ENCODE data around the gene SDC1.

Gene SDC1

DNA sequence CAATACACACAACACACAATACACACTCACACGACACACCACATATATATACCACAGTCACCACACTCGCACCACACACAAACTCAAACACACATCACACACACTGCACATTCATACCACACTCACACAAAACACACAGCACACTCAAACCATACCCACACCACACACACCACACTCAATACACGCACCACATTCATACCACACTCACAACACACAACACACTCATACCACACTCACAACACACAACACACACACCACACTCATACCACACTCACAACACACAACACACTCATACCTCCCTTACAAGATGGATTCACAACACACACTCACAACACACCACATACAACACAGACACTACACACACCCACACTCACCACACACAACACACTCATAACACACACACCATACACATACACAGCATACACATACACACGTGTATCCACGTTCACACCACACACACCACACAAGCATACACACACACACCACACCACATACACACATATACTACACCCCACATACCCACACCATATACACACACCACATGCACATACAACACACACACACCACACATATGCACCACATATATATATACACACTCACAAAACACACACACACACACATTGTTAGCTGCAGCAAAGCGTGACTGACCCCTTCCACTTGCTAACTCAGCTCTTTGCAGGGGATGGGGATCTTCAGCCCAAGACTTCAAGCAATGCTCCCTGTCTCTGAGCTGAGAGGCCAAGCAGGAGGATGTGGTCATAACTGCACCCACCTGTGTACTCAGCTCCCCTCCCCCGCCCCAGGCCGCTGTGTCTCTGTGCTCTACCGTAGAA is 59.0 kb downstream of the SDC1 start:
- H3K9ac ChIP-seq (ENCODE audit: low read depth, low read length) = no peak overlapping the region
- no peaks in the 10 kb centered on the region for H3K27me3 ChIP-seq (ENCODE audit: control insufficient read depth, insufficient read depth, low read length)
- H3K4me3 ChIP-seq (ENCODE audit: low read depth, low read length) = no peak overlapping the region
- no peaks in the 10 kb centered on the region for H3K36me3 ChIP-seq (ENCODE audit: control insufficient read depth, insufficient read depth, low read length)
- H3K9me3 ChIP-seq (ENCODE audit: control insufficient read depth, insufficient read depth, low read length) = no peaks in the 10 kb centered on the region
- no peak overlapping the region for H3K27ac ChIP-seq (ENCODE audit: low read depth, low read length)
- peaks cover 20% of the 10 kb centered on the region for H3K4me1 ChIP-seq (ENCODE audit: control insufficient read depth, insufficient read depth, low read length)

DNA sequence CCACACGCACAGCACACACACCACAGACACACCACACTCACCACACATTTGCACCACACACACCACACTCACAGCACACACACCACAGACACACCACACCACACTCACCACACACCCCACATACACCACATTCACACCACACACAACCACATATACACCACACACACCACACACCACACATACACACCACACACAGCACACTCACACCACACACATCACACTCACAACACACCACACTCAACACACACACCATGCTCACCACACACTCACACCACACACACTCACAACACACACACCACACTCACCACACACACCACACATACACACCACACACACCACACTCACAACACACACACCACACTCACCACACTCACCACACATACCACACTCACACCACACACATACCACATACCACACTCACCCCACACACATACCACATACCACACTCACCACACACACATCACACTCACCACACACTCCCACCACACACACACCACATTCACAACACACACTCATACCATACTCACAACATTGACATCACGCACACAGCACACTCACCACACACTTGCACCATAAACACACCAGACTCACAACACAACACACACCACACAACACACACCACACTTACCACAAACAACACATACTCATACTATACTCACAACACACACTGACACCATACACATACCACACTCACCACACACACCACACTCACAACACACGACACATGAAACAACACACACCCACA is 60.0 kb downstream of the SDC1 start:
- no peak overlapping the region for H3K9ac ChIP-seq (ENCODE audit: low read depth, low read length)
- H3K4me3 ChIP-seq (ENCODE audit: low read depth, low read length) = no peak overlapping the region
- H3K9me3 ChIP-seq (ENCODE audit: control insufficient read depth, insufficient read depth, low read length) = no peaks in the 10 kb centered on the region
- no peak overlapping the region for H3K27ac ChIP-seq (ENCODE audit: low read depth, low read length)
- H3K27me3 ChIP-seq (ENCODE audit: control insufficient read depth, insufficient read depth, low read length) = no peaks in the 10 kb centered on the region
- H3K4me1 ChIP-seq (ENCODE audit: control insufficient read depth, insufficient read depth, low read length) = peaks cover 15% of the 10 kb centered on the region
- H3K36me3 ChIP-seq (ENCODE audit: control insufficient read depth, insufficient read depth, low read length) = no peaks in the 10 kb centered on the region

DNA sequence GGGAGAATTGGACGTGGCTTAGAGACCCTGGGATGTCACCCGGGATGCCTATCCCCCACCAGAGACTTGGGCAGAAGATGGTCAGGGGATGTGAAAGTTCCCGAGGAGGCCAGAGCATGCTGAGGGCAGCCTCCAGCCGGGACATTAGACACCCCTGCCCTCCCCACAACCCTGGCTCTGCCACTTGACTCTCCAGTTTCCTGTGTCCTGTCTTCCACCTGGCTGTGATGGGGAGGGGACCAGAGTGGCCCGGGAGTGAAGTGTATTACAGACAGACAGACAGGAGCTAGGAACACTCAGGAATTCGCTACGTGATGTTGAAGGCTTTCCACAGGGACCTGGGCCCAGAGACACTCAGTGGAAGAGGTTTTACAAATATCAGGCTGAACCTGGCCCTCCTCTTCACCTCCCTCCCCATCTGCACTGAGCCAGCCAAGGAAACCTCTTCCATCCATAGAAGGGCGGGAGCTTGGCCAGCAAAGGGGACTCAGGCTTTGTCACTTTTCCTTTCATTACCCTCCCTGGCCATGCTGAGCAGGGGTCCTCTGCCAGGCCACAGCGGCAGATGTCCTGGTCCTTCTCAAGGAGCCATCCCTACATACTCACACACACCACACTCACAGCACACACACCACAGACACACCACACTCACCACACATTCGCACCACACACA is 60.7 kb downstream of the SDC1 start:
- no peak overlapping the region for H3K4me3 ChIP-seq (ENCODE audit: low read depth, low read length)
- no peak overlapping the region for H3K27ac ChIP-seq (ENCODE audit: low read depth, low read length)
- no peaks in the 10 kb centered on the region for H3K9me3 ChIP-seq (ENCODE audit: control insufficient read depth, insufficient read depth, low read length)
- no peak overlapping the region for H3K9ac ChIP-seq (ENCODE audit: low read depth, low read length)
- H3K36me3 ChIP-seq (ENCODE audit: control insufficient read depth, insufficient read depth, low read length) = no peaks in the 10 kb centered on the region
- H3K4me1 ChIP-seq (ENCODE audit: control insufficient read depth, insufficient read depth, low read length) = peaks cover 8% of the 10 kb centered on the region
- no peaks in the 10 kb centered on the region for H3K27me3 ChIP-seq (ENCODE audit: control insufficient read depth, insufficient read depth, low read length)

DNA sequence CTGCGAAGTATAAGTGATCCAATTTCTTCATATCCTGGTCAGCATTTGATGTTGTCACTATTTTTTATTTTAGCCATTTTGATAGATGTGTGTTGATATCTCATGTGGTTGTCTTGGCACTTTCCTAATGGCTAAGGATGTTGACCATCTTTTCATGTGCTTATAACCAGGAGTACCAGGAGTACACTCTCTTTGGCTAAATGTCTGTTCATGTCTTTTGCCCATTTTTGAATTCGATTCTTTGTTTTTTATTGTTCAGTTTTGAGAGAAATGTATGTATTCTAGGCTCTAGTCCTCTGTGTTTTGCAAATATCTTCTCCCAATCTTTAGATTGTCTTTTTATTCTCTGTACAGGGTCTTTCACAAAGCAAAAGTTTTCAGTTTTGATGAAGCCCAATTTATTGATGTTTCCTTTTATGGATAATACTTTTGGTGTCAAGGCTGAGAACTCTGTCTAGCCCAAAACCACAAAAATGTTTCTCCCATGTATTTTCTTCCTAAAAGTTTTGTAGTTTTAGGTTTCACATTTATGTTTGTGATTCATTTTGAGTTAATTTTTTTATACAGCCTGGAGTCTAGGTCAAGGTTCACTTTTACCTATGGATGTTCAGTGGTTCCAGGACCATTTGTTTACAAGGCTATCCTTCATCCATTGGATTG is 65.4 kb downstream of the SDC1 start:
- no peaks in the 10 kb centered on the region for H3K27me3 ChIP-seq (ENCODE audit: control insufficient read depth, insufficient read depth, low read length)
- H3K9ac ChIP-seq (ENCODE audit: low read depth, low read length) = no peak overlapping the region
- no peaks in the 10 kb centered on the region for H3K36me3 ChIP-seq (ENCODE audit: control insufficient read depth, insufficient read depth, low read length)
- H3K4me3 ChIP-seq (ENCODE audit: low read depth, low read length) = no peak overlapping the region
- H3K9me3 ChIP-seq (ENCODE audit: control insufficient read depth, insufficient read depth, low read length) = no peaks in the 10 kb centered on the region
- H3K27ac ChIP-seq (ENCODE audit: low read depth, low read length) = no peak overlapping the region
- H3K4me1 ChIP-seq (ENCODE audit: control insufficient read depth, insufficient read depth, low read length) = peaks cover 4% of the 10 kb centered on the region; the same call in 1 of the 2 replicates

DNA sequence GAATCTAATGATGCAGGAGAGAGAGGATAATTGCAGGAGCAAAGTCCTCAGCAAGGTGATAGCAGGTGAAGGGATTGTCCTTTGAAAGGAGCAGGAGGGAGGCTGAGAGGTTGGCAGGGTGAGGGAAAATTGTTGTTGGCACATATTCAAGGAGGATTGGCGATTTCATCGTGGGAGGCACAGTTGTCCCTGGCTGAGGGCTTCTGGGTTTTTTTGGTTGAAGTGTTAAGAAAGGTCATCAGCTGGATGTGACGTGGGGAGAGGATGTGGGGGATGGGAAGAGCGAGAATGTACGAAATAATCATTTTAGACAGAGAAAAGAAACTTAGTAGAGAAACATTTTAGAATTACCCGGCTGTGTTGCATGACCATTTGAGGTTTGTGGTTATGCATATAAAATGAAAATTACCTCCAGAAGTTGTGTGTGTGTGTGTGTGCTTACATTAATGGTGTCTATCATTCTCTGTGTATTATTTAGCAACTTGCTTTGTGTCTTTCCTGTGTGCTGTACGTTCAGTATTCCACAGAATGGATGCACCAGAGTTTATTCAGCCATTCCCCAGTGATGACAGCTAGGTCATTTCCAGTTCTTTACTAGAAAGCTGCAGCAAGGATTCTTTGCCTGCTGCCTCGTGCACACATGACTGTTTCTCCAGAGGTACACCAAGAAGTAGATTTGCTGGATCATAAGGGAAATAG is 67.6 kb downstream of the SDC1 start:
- Histone ChIP-seq H3K36me3 (ENCODE audit: control insufficient read depth, insufficient read depth, low read length) (no peaks in the 10 kb centered on the region), H3K4me1 (ENCODE audit: control insufficient read depth, insufficient read depth, low read length) (no peaks in the 10 kb centered on the region), H3K4me3 (ENCODE audit: low read depth, low read length) (no peak overlapping the region), H3K27ac (ENCODE audit: low read depth, low read length) (no peak overlapping the region), H3K9me3 (ENCODE audit: control insufficient read depth, insufficient read depth, low read length) (no peaks in the 10 kb centered on the region), H3K27me3 (ENCODE audit: control insufficient read depth, insufficient read depth, low read length) (no peaks in the 10 kb centered on the region), H3K9ac (ENCODE audit: low read depth, low read length) (no peak overlapping the region)

DNA sequence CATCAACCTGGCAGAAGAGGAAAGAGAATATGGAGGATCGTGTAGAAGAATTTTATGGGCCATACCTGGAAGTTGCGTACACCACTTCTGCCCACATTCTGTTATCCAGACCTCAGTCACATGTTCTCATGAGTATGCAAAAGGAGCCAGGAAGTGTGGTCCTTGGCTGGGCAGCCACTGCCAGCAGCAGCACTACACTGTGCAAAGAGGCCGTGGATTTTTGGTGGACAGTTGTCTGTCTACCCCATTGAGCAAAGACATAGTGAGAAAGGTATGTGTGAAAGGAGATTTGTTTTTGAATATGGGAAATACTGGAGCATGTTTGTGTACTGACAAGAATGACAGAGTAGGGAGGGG is 68.1 kb downstream of the SDC1 start:
- no peaks in the 10 kb centered on the region for H3K36me3 ChIP-seq (ENCODE audit: control insufficient read depth, insufficient read depth, low read length)
- no peaks in the 10 kb centered on the region for H3K27me3 ChIP-seq (ENCODE audit: control insufficient read depth, insufficient read depth, low read length)
- H3K27ac ChIP-seq (ENCODE audit: low read depth, low read length) = no peak overlapping the region
- H3K4me1 ChIP-seq (ENCODE audit: control insufficient read depth, insufficient read depth, low read length) = no peaks in the 10 kb centered on the region
- no peaks in the 10 kb centered on the region for H3K9me3 ChIP-seq (ENCODE audit: control insufficient read depth, insufficient read depth, low read length)
- H3K9ac ChIP-seq (ENCODE audit: low read depth, low read length) = no peak overlapping the region
- no peak overlapping the region for H3K4me3 ChIP-seq (ENCODE audit: low read depth, low read length)

DNA sequence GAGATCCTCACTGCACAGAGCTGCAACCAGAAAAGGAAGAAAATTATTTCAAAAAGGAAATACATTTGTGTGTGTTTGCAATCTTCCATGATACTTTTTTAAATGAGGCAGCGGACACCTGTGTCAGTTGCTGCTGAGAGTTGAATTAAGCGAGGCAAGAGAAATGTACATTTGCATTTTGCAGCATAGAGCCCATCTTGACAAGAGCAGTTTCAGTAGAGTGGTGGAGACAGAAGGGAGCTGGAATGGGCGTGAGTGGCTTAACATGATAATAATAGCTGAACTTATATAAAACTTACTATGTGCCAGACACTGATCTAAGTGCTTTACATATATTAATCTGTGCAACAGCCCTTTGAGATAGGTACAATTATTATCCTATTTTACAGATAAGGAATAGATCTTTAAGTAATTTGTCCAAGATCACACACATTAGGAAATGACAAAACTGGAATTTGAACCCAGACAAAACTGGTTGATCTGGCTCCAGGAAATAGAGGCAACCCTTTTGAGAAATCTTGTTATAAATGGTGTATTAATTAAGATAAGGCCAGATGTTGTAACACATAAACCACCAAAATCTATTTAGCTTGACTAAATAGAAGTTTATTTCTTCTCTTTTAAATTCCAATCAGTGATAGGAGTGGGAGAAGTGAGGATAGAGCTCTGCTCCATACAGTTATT is 68.7 kb downstream of the SDC1 start:
- H3K36me3 ChIP-seq (ENCODE audit: control insufficient read depth, insufficient read depth, low read length) = no peaks in the 10 kb centered on the region
- H3K4me3 ChIP-seq (ENCODE audit: low read depth, low read length) = no peak overlapping the region
- 0 out of 2 replicates have a peak, but pooled peaks cover under 1% of the 10 kb centered on the region for H3K4me1 ChIP-seq (ENCODE audit: control insufficient read depth, insufficient read depth, low read length)
- no peaks in the 10 kb centered on the region for H3K27me3 ChIP-seq (ENCODE audit: control insufficient read depth, insufficient read depth, low read length)
- H3K9ac ChIP-seq (ENCODE audit: low read depth, low read length) = no peak overlapping the region
- no peak overlapping the region for H3K27ac ChIP-seq (ENCODE audit: low read depth, low read length)
- no peaks in the 10 kb centered on the region for H3K9me3 ChIP-seq (ENCODE audit: control insufficient read depth, insufficient read depth, low read length)

DNA sequence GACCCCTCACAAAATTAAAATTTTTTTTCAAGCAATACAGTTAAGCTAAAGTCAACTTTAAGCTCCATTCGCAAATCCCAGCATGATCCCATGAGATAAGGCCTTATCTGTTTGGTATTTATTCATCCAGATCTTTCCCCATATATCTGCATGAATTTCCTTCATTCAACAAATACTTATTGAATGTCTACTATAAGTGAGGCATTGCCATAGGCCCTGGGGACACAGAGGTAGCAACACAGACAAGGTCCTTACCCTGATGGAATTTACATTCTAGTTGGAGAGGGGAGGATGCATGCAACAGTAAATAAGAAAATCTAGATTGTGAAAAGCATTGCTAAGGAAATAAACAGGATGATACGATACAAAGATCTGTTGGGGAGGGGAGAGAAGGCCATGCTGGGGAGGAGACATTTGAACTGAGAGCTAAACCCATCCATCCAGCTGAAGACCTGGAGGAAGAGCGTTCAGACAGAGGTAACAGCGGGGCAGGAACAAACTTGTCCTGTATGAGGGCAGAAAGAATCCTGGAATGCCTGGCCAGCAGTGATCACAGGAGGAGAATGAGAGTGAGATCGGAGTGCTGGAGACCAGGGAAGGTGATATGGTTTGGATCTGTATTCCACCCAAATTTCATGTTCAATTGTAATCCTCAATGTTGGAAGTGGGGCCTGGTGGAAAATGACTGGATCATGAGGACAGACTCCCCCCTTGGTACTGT is 71.6 kb downstream of the SDC1 start:
- Histone ChIP-seq H3K36me3 (ENCODE audit: control insufficient read depth, insufficient read depth, low read length) (no peaks in the 10 kb centered on the region), H3K9ac (ENCODE audit: low read depth, low read length) (no peak overlapping the region), H3K27ac (ENCODE audit: low read depth, low read length) (no peak overlapping the region), H3K9me3 (ENCODE audit: control insufficient read depth, insufficient read depth, low read length) (no peaks in the 10 kb centered on the region), H3K4me1 (ENCODE audit: control insufficient read depth, insufficient read depth, low read length) (peaks cover 23% of the 10 kb centered on the region), H3K27me3 (ENCODE audit: control insufficient read depth, insufficient read depth, low read length) (no peaks in the 10 kb centered on the region), H3K4me3 (ENCODE audit: low read depth, low read length) (no peak overlapping the region)

DNA sequence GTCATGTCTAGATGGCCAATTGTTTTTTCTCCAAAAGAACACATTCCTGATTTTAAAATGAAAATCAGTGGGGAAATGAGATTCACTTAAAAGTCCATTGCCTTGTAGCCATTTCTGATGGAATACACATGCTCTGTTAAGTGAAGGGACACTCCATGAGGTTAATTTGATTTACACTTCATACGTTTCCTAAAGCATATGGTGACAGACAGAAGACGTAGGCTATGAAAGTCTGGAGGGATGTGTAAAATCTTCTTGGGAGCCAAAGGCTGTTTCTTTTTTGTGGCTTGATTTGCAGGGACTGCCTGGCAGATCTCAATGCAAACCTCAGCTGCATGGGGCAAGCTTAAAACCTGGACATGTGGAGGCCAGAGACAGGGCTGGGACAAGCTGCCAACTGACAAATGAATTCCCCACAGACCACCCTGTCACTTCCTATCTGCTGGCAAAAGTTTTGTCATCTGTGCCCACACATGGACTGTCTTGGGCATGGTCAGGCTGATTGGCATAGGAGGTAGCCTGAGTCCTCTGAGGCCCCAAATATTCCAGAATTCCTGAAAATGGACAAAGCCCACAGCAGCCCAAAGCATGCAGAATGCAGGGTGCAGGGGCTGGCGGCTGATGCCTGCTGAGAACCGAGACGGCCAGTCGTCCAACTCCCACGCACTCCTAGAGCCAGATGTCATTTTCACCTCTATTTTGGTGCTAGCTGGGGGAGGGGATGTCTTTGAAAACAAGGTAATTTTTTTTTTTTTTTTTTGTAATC is 73.9 kb downstream of the SDC1 start:
- H3K36me3 ChIP-seq (ENCODE audit: control insufficient read depth, insufficient read depth, low read length) = no peaks in the 10 kb centered on the region

More for the DNA sequence above, 73.9 kb downstream of the SDC1 start:
- peaks cover 26% of the 10 kb centered on the region for H3K4me1 ChIP-seq (ENCODE audit: control insufficient read depth, insufficient read depth, low read length)
- H3K9me3 ChIP-seq (ENCODE audit: control insufficient read depth, insufficient read depth, low read length) = no peaks in the 10 kb centered on the region
- H3K4me3 ChIP-seq (ENCODE audit: low read depth, low read length) = no peak overlapping the region
- H3K27me3 ChIP-seq (ENCODE audit: control insufficient read depth, insufficient read depth, low read length) = no peaks in the 10 kb centered on the region
- no peak overlapping the region for H3K27ac ChIP-seq (ENCODE audit: low read depth, low read length)
- H3K9ac ChIP-seq (ENCODE audit: low read depth, low read length) = no peak overlapping the region
